Hematopoietic multipotent progenitor cell treated with erythropoietin and hydrocortisone succinate and interleukin-3 and kit ligand, for 15 days (in vitro differentiated cells): ENCODE results near the gene AGFG1.

Experiments
- DNase-seq: peaks from one replicate; pipeline ENCODE4 v3.0.0-alpha.2; 2015; ENCODE audit warnings: low spot score

AGFG1 gene

DNA sequence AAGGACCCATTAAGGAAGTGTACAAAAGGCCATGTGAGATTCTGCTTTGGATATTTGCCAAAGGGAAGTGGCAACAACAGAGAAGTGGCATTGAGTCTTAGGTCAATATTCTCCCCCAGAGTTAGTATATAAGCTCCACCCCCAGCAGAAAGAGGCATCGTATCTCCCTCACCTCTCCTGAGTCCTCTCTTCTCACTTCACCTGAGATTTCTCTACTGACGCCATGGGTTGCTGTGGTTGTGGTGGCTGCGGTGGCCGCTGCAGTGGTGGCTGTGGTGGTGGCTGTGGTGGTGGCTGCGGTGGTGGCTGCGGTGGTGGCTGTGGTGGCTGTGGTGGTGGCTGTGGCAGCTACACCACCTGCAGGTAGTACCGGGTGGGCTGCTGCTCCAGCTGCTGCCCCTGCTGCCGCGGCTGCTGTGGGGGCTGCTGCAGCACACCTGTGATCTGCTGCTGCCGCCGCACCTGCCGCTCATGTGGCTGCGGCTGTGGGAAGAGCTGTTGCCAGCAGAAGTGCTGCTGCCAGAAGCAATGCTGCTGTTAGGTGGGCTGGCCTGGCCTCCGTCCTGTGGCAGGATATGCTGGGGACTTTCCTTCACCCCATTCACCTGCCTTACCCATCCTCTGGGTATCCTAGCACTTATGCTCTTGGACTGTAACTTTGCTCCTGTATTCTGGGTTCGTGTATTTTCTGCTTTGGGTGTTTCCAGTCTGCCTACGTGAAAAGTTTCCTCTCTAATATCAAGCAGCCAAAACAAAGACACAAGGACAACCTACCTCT is 136.8 kb downstream of the AGFG1 start:
- DNase-seq = no peak

DNA sequence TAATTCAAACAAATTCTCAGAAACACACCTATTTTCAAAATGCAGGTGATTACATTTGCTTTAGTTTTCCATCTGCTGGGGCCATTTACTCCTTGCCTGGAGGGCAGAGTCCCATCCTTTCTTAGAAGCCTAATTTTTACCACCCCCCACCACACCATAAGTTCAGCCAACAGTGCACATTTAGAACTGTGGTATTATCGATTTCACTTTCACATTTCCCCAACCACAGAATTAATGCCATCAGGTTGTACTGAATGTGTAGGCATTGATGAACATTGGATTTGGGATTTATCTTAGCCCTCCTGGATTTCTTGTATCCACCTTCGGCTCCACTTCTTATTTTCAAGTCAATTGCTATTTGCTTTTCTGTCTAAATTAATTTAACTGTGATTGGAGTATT is 138.2 kb downstream of the AGFG1 start:
- DNase-seq = no peak
